ENCODE data around the gene MYO9A. TPM values are rescaled to one million over a fixed set of nuclear protein-coding genes. Genes with fewer than 3 reads are reported as not detected.

The MYO9A gene
- total RNA-seq = 31.4 TPM
- long read RNA-seq, partial matches to known transcripts = 8 of 15 reads
- long read RNA-seq, other reads (novel, unspliced or antisense) = 7 of 15 reads

DNA sequence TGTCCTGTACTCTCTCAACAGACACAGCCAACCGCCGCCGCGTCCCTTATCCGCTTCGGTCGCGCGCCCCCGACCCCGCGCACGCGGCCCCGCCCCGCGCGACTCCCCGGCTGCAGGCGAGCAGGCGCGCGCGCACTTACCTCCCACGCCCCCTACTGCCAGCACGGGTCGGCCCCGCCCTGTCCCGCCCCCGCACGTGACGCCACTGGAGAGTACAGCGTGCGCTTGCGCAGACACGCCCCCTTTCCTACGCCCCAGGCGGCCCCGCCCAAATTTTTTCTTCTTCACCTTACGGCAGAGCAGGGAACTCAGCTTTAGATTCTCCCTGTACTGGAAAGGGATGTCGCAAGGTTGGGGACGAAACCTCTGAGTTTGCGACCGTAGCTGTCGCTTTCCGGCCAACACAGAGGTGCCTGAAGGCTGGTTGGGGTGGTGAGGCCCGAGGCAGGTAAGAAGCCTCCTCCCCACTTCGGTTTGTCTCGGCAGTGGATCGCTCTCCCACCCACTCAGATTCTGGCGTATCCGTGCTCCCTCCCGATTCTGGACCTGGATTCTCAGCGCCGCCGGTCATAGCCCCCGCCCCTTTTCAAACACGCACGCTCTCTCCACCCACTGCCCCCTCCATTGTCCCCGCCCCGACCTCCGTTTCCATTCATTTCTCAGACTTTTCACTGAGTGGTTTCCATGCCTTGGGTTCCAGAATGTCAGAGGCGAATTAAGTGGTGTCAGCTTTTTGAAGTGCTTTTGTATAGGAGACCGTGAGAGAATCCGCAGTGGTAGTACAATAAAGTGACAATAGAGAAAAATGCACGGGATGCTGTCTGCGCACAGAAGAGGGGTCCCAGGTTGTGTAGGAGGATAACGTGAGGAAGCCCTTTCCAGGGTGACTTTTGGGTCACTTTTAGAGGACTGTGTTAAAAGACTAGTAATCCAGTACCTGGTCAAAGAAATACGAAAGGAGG is at the start of gene MYO9A, which contains the start of gene SENP8:
MYO9A (minus strand) TSS at position 134 of the 962 bp plus-strand sequence. CDS start 71,587 bp downstream, outside the sequence.
SENP8 (plus strand) TSS at position 387 of the 962 bp plus-strand sequence. CDS start 21,221 bp downstream, outside the sequence.
- DNase-seq (ENCODE audit: low spot score) = peak; percentile 100
- intact Hi-C loops (cut with DNase I) = loop anchor here (1.0 to 5.0 kb wide), 2 partner anchors 37 to 109 kb away; no protein-coding TSS in a partner anchor

DNA sequence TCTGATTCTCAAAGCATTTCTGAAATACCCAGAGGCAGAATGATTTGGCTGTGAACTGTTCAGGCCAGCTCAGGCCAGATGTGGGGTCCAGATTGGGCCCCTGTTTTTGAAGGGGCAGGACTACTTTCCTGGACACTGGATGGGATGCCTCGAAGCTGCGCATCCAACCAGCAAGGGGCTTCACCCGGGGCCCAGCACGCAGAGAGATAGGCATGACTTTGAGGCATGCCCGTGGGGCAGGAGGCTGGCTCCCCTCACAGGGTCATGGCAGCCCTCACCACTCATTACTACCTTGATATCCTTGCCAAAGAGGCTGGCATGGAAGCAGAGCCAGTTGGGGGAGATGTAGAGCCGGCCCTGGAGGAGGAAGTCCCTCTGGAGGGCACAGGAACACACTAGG is 49.5 kb upstream of the MYO9A start:
- intact Hi-C loops (cut with DNase I) = no loop called here
- no peak for DNase-seq (ENCODE audit: low spot score)

DNA sequence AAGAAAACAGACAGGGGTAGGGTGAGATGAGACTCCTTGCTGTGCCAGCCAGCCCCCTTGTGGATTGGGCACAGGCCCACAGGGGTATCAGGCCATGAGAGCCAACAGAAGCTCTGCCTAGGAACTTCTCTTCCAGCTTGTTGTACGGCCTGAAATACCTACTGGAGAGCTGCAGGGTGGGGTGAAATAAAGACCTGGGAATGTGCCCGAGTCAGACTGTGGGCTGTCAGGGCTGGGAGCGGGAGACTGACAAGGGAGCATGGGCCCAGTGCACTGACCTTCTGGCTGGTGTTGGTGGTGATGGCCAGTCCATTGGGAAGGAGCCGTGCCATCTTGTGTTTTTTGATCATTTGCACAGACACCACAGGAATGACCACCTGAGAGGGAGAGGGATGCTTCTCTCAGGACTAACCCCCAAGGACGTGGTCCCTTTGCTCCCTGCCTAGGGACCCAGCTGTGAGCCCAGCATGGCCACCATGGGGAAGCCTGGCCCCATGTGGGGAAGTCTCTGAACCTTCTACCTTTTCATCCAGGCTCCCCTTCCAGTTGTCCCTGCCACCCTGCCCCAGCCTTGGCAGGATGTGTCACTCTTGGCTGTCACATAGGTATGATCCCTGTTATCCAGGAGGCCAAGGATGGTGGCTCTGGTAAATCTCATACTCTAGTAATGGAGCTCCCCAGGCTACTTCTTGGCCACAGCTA is 48.9 kb upstream of the MYO9A start:
- no peak for DNase-seq (ENCODE audit: low spot score)
- intact Hi-C loops (cut with DNase I) = no loop called here

GRCh38 chr15:72163719-72164118 is 45.8 kb upstream of the MYO9A start:
- DNase-seq (ENCODE audit: low spot score) = no peak
- intact Hi-C loops (cut with DNase I) = no loop called here

- intact Hi-C loops (cut with DNase I) = no loop called here
Measured at GRCh38 chr15:72162569-72162968, 44.6 kb upstream of the MYO9A start.

DNA sequence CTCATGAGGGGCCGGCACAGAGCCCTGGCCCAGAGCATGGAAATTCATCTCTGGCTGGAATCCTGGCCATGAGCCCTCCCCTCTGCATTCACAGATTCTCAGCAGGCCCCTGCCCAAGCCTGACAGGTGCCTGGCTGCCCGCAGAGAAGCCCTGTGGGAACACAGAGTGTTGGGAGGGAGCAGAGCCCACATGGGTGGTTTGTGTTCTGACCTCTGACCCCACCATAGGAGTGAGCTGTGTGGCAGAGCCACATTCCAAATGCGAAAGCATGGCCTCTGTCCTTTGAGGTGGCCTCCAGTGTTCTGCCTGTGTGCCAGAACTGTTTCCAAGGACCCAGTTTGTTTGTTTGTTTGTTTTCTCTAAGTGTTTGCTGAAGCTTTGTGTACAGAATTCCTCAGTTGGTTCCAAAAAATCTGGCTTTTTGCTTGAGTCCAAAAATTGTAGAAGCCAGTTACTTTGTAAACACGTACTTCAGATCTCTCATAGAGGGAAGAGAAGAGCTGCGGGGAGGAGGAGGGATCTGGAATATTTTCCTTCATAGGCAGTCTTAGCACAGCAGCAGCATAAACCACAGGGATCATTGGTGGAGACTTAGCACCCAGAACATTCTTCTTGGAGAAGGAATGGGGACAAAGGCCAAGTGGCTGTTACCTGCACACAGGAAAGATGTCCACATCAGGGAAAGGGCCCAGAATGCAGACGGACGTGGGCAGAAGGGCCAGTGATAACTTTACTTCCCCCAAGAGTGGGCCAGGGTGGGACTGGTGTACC is 43.6 kb upstream of the MYO9A start:
- intact Hi-C loops (cut with DNase I) = no loop called here
- no peak for DNase-seq (ENCODE audit: low spot score)

More at GRCh38 chr15:72162569-72162968, 44.6 kb upstream of the MYO9A start:
- DNase-seq (ENCODE audit: low spot score) = no peak

DNA sequence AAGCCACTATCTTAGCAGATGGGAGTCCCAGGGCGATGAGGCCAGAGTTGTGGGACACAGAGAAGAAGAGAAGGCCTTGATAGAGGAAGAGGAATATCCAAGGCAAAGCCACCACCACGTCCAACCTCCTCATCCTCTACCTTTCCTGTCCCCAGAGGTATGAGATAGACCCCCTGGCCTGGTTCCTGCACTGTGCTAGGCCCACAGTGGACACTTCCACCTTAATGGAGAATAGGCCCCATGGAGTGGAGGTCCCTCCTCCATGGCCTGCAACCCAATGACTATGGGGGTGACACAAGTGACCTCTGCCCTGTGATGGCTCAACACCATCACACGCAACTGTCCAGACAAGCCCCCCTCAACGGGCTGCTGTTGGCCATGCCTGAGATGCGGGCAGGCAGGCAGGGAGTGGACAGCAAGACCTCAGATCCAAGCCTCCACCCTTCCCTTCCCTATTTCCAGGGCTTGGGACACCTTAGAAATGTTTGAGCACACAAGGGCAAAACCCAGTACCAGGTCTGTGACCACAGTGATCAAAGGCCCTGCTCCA is 42.8 kb upstream of the MYO9A start:
- intact Hi-C loops (cut with DNase I) = no loop called here
- no peak for DNase-seq (ENCODE audit: low spot score)

GRCh38 chr15:72156928-72157327 is 39.0 kb upstream of the MYO9A start:
- no peak for DNase-seq (ENCODE audit: low spot score)
- intact Hi-C loops (cut with DNase I) = loop anchor here (5.0 to 10.0 kb wide), 2 partner anchors 352 to 405 kb away; no protein-coding TSS in a partner anchor

- intact Hi-C loops (cut with DNase I) = loop anchor here (1.0 to 10.0 kb wide), 3 partner anchors 38 to 404 kb away; partner anchors contain the start of genes MYO9A and SENP8
- peak; percentile 91 for DNase-seq (ENCODE audit: low spot score)
Measured at GRCh38 chr15:72155635-72156616, 38.0 kb upstream of the MYO9A start.

DNA sequence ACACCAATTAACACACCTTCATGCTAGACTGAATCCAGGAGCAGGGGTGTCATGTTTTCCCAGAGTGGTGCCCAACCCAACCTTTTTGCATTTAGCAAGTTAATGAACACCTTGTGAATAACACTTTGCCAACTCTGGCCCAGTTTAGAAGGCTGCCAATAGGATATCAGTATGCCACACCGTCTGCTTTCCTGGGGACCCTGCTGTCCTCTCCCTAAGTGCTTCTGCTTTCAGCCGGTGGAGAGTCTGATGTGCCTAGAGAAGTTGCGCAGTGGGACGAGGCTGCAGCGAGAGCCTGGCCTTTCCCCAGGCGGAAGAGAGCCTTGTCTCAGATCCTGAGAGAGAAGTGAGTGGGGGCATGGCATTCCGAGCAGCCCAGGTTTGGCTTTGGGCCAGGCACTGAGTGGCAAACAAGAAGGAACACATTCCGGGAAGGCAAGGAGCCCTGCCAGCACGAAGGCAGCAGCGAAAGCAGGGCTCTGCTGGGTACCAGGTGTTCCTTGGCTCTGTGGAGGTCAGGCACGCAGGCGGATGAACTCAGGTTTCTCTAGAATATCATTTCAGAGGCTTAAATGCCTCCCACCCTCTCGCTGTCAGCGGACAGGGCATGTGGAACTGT is 37.2 kb upstream of the MYO9A start:
- no peak for DNase-seq (ENCODE audit: low spot score)
- intact Hi-C loops (cut with DNase I) = loop anchor here (1.0 to 10.0 kb wide), 3 partner anchors 37 to 403 kb away; partner anchors contain the start of genes MYO9A and SENP8

- DNase-seq (ENCODE audit: low spot score) = no peak
- intact Hi-C loops (cut with DNase I) = loop anchor here (10.0 kb wide), 1 partner anchor 350 kb away; no protein-coding TSS in a partner anchor
Measured at GRCh38 chr15:72154316-72154715, 36.4 kb upstream of the MYO9A start.

GRCh38 chr15:72153269-72154000 is 35.5 kb upstream of the MYO9A start:
- no peak for DNase-seq (ENCODE audit: low spot score)
- intact Hi-C loops (cut with DNase I) = loop anchor here (10.0 kb wide), 1 partner anchor 349 kb away; no protein-coding TSS in a partner anchor

- intact Hi-C loops (cut with DNase I) = no loop called here
- DNase-seq (ENCODE audit: low spot score) = no peak
Measured at GRCh38 chr15:72147418-72147817, 29.5 kb upstream of the MYO9A start.

- no peak for DNase-seq (ENCODE audit: low spot score)
- intact Hi-C loops (cut with DNase I) = no loop called here
Measured at GRCh38 chr15:72146934-72147333, 29.0 kb upstream of the MYO9A start.

- DNase-seq (ENCODE audit: low spot score) = no peak
- intact Hi-C loops (cut with DNase I) = no loop called here
Measured at GRCh38 chr15:72146221-72146620, 28.3 kb upstream of the MYO9A start.

Data from cardiac septum (tissue), 1 donor.